GM13977 (cell line): ENCODE data around the gene HLX.

Source experiments
- DNase-seq: peaks from one replicate; pipeline ENCODE4 v3.0.0; 2012; ENCODE audit warnings: low spot score
- CTCF ChIP-seq: IDR thresholded peaks from 2 replicates; pipeline ENCODE4 v1.5.1; 2012; ENCODE audit warnings: mild to moderate bottlenecking, control low read depth; ENCODE audit not compliant: insufficient read depth; ENCODE audit errors: extremely low read depth, missing control alignments
- in situ Hi-C: fragments of 300-500 bp; cut with MboI; formaldehyde crosslinking; loops from one replicate; pipeline ENCODE4 v1.12.0; 2022; ENCODE audit warnings: low sequenced_read_pairs, low pct_unique_long_range_greater_than_20kb, mixed read lengths, inconsistent platforms; ENCODE audit not compliant: unreplicated experiment

Gene HLX

GRCh38 chr1:220880726-220881506, 1.7 kb downstream of the HLX start:
- in situ Hi-C loops = no loop called here
- TF ChIP-seq CTCF = no peak
- DNase-seq = peak; percentile 64

- DNase-seq = peak; percentile 29
- TF ChIP-seq CTCF = no peak
- in situ Hi-C loops = no loop called here
Measured at GRCh38 chr1:220882061-220882891, 3.0 kb downstream of the HLX start.

GRCh38 chr1:220884109-220884980, 5.1 kb downstream of the HLX start:
- DNase-seq = peak; percentile 16
- no peak for TF ChIP-seq CTCF
- in situ Hi-C loops = no loop called here

GRCh38 chr1:220884981-220885918, 6.0 kb downstream of the HLX start:
- TF ChIP-seq CTCF = no peak
- in situ Hi-C loops = no loop called here
- DNase-seq = peak; percentile 12

GRCh38 chr1:220885971-220886370, 6.7 kb downstream of the HLX start:
- in situ Hi-C loops = no loop called here
- DNase-seq = peak; percentile 21
- no peak for TF ChIP-seq CTCF
